Measurements from ENCODE around the gene NXT1. TPM values are rescaled to one million over a fixed set of nuclear protein-coding genes. Genes with fewer than 3 reads are reported as not detected.

NXT1 gene
- total RNA-seq, 1 experiment from 2014 or later, result 40.1 TPM

- Mint-ChIP-seq H3K9me3 (ENCODE audit: unreplicated experiment) (no peaks in the 10 kb centered on the region), H3K36me3 (ENCODE audit: insufficient read depth, unreplicated experiment) (peaks cover 45% of the 10 kb centered on the region), H3K4me1 (ENCODE audit: insufficient read depth, unreplicated experiment) (peaks cover 12% of the 10 kb centered on the region), H3K27ac (ENCODE audit: low read depth, unreplicated experiment) (no peak overlapping the region), H3K27me3 (ENCODE audit: insufficient read depth, unreplicated experiment) (no peaks in the 10 kb centered on the region), H3K4me3 (ENCODE audit: unreplicated experiment) (no peak overlapping the region)
- ChIA-PET CTCF (interaction anchor here (0.5 to 2.2 kb wide), 5 partner anchors 25 to 1798 kb away, joined by 3 to 5 read pairs (median 3); no protein-coding TSS in a partner anchor), POLR2A (interaction anchor here (0.7 to 8.9 kb wide), 4 partner anchors 9 to 43 kb away, joined by 3 to 145 read pairs (median 4); partner anchors contain the start of gene NAPB)
- no peak for DNase-seq (ENCODE audit: unreplicated experiment)
- intact Hi-C loops (cut with micrococcal nuclease), result no loop called here
- TF ChIP-seq, protein P1, sequence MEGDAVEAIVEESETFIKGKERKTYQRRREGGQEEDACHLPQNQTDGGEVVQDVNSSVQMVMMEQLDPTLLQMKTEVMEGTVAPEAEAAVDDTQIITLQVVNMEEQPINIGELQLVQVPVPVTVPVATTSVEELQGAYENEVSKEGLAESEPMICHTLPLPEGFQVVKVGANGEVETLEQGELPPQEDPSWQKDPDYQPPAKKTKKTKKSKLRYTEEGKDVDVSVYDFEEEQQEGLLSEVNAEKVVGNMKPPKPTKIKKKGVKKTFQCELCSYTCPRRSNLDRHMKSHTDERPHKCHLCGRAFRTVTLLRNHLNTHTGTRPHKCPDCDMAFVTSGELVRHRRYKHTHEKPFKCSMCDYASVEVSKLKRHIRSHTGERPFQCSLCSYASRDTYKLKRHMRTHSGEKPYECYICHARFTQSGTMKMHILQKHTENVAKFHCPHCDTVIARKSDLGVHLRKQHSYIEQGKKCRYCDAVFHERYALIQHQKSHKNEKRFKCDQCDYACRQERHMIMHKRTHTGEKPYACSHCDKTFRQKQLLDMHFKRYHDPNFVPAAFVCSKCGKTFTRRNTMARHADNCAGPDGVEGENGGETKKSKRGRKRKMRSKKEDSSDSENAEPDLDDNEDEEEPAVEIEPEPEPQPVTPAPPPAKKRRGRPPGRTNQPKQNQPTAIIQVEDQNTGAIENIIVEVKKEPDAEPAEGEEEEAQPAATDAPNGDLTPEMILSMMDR (IDR thresholded peaks at IDR 0.05; ENCODE audit: unreplicated experiment), result no peak
- no TSS peak for BruUV-seq (replicated peaks)
These were observed 50.5 kb downstream of the NXT1 start for GRCh38 chr20:23401051-23401450.

GRCh38 chr20:23403751-23404150 lies 53.2 kb downstream of the NXT1 start:
- ChIA-PET POLR2A (interaction anchor here (0.6 to 8.9 kb wide), 10 partner anchors 9 to 53 kb away, joined by 3 to 145 read pairs (median 5); partner anchors contain the start of genes GZF1, NAPB and NXT1), CTCF (interaction anchor here (0.6 to 3.6 kb wide), 10 partner anchors 12 to 203 kb away, joined by 3 to 19 read pairs (median 4); partner anchors contain the start of genes CST9 and NXT1)
- H3K27ac Mint-ChIP-seq (ENCODE audit: low read depth, unreplicated experiment), result no peak overlapping the region
- H3K36me3 Mint-ChIP-seq (ENCODE audit: insufficient read depth, unreplicated experiment), result peaks cover 27% of the 10 kb centered on the region
- BruUV-seq (replicated peaks), result no TSS peak
- TF ChIP-seq, protein P1 (IDR thresholded peaks at IDR 0.05; ENCODE audit: unreplicated experiment), result no peak
- intact Hi-C loops (cut with micrococcal nuclease), result no loop called here
- no peak for DNase-seq (ENCODE audit: unreplicated experiment)
- H3K4me1 Mint-ChIP-seq (ENCODE audit: insufficient read depth, unreplicated experiment), result peaks cover 12% of the 10 kb centered on the region
- H3K4me3 Mint-ChIP-seq (ENCODE audit: unreplicated experiment), result no peak overlapping the region
- H3K27me3 Mint-ChIP-seq (ENCODE audit: insufficient read depth, unreplicated experiment), result no peaks in the 10 kb centered on the region
- no peaks in the 10 kb centered on the region for H3K9me3 Mint-ChIP-seq (ENCODE audit: unreplicated experiment)

DNA sequence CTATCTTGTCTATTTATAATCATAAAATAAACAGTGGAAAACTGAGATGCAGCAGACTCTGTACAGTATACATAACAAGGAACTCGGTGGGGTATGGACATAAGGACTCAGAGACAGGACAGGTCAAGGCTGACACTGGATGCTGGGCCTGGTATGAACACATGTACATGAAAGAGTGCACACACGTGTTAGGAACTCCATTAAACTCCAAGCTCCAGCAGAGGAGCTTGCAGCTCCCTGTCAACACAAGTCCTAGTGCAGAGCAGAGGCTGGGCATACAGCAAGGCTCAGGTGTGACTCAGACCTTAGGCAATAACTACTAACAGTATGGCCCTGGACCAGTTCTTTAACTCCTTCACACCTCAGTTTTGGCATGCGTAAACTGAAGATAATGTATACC lies 53.6 kb downstream of the NXT1 start:
- H3K4me3 Mint-ChIP-seq (ENCODE audit: unreplicated experiment), result no peak overlapping the region
- TF ChIP-seq, protein P1 (IDR thresholded peaks at IDR 0.05; ENCODE audit: unreplicated experiment), result no peak
- H3K36me3 Mint-ChIP-seq (ENCODE audit: insufficient read depth, unreplicated experiment), result peaks cover 23% of the 10 kb centered on the region
- no TSS peak for BruUV-seq (replicated peaks)
- no peaks in the 10 kb centered on the region for H3K9me3 Mint-ChIP-seq (ENCODE audit: unreplicated experiment)
- H3K4me1 Mint-ChIP-seq (ENCODE audit: insufficient read depth, unreplicated experiment), result peaks cover 12% of the 10 kb centered on the region
- DNase-seq (ENCODE audit: unreplicated experiment), result peak; percentile 73
- H3K27me3 Mint-ChIP-seq (ENCODE audit: insufficient read depth, unreplicated experiment), result no peaks in the 10 kb centered on the region
- intact Hi-C loops (cut with micrococcal nuclease), result no loop called here
- POLR2A ChIA-PET, result interaction anchor here (0.6 to 8.9 kb wide), 11 partner anchors 10 to 233 kb away, joined by 3 to 145 read pairs (median 5); partner anchors contain the start of genes GZF1, NAPB and NXT1
- H3K27ac Mint-ChIP-seq (ENCODE audit: low read depth, unreplicated experiment), result no peak overlapping the region
- CTCF ChIA-PET, result interaction anchor here (0.8 to 3.6 kb wide), 9 partner anchors 12 to 202 kb away, joined by 3 to 19 read pairs (median 5); partner anchors contain the start of genes CST9 and NXT1

Other genes with a start within 250 kb of the NXT1 start
- 15.5 and 19.9 TPM in 2 replicates for gene GZF1, start 11.4 kb downstream of the NXT1 start, total RNA-seq (2022)
- gene NAPB, start 70.7 kb downstream of the NXT1 start, total RNA-seq (2022), result 9.6 and 10.9 TPM in 2 replicates
- gene CSTL1, start 88.9 kb downstream of the NXT1 start, total RNA-seq (2022), result not detected in 2 replicates
- gene CST11, start 102.1 kb downstream of the NXT1 start, total RNA-seq (2022), result not detected in 2 replicates
- gene CST8, start 140.3 kb downstream of the NXT1 start, total RNA-seq (2022), result not detected in 2 replicates
- not detected in 2 replicates for gene CST9L, start 217.7 kb downstream of the NXT1 start, total RNA-seq (2022)